GM13977 (cell line): ENCODE measurements around the gene PMM2.

Experiments
- DNase-seq: peaks from one replicate; pipeline ENCODE4 v3.0.0; 2012; ENCODE audit warnings: low spot score
- in situ Hi-C: fragments of 300-500 bp; cut with MboI; formaldehyde crosslinking; loops from one replicate; pipeline ENCODE4 v1.12.0; 2022; ENCODE audit warnings: low sequenced_read_pairs, low pct_unique_long_range_greater_than_20kb, mixed read lengths, inconsistent platforms; ENCODE audit not compliant: unreplicated experiment
- TF ChIP-seq, protein P1 (sequence below): IDR thresholded peaks from 2 replicates; pipeline ENCODE4 v1.5.1; 2012; ENCODE audit warnings: mild to moderate bottlenecking, control low read depth; ENCODE audit not compliant: insufficient read depth; ENCODE audit errors: extremely low read depth, missing control alignments

The PMM2 gene

DNA sequence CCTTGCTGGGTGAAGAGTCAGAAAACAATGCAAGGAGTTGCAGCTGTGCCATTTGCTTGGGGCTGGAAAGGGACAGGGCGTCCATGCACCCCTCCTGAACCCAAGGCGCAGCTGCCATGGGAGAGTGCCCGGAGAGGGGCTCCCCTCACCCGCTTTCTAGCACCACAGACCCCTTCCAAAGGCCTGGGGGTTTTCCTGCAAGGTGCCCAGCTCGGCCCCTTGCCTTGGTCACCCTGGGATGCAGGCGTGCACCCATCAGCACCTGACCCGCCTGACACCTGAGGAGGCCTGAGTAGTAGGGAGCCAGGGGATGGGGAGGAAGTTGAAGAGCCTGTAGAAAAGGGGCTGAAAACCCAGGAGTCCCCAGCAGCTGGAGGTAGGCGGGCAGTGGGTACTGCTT is 30.5 kb upstream of the PMM2 start:
- in situ Hi-C loops, result no loop called here
- no peak for DNase-seq
- TF ChIP-seq, protein P1, sequence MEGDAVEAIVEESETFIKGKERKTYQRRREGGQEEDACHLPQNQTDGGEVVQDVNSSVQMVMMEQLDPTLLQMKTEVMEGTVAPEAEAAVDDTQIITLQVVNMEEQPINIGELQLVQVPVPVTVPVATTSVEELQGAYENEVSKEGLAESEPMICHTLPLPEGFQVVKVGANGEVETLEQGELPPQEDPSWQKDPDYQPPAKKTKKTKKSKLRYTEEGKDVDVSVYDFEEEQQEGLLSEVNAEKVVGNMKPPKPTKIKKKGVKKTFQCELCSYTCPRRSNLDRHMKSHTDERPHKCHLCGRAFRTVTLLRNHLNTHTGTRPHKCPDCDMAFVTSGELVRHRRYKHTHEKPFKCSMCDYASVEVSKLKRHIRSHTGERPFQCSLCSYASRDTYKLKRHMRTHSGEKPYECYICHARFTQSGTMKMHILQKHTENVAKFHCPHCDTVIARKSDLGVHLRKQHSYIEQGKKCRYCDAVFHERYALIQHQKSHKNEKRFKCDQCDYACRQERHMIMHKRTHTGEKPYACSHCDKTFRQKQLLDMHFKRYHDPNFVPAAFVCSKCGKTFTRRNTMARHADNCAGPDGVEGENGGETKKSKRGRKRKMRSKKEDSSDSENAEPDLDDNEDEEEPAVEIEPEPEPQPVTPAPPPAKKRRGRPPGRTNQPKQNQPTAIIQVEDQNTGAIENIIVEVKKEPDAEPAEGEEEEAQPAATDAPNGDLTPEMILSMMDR, result no peak

DNA sequence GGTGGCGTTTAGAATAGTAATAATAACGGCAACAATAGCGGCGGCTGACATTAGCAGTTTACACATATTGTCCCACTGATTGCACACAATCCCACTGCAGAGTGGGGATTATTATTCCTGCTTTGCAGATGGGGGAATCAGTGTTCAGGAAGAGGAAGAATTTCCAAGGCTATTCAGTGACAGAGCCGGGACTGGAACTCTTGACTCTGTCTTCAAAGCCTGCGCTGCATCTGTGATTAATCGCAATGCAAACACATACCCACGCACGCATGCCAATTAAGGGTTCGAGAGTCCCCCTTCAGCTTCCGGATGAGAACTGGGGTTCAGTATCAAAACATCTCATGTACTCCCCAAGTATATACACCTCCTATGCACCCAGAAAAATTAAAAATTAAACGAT is 29.4 kb upstream of the PMM2 start:
- in situ Hi-C loops, result no loop called here
- DNase-seq, result no peak
- TF ChIP-seq, protein P1, result no peak

DNA sequence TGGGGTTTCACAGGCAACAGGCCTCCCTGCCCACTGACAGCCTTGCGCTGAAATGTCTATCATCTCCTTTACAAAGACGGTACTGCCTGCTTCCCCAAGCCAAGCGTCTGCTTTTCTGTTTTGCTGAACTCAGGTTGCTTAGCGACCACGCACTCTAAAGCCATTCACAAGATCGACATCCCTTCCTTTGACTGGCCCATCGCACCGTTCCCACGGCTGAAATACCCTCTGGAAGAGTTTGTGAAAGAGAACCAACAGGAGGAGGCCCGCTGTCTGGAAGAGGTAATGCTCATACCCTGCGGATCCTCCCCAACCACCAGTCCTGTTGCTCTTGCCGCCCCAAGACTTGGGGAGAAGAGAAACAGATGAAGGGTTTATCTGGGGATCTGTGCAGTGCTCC is 28.9 kb upstream of the PMM2 start:
- in situ Hi-C loops, result no loop called here
- TF ChIP-seq, protein P1, result no peak
- no peak for DNase-seq

DNA sequence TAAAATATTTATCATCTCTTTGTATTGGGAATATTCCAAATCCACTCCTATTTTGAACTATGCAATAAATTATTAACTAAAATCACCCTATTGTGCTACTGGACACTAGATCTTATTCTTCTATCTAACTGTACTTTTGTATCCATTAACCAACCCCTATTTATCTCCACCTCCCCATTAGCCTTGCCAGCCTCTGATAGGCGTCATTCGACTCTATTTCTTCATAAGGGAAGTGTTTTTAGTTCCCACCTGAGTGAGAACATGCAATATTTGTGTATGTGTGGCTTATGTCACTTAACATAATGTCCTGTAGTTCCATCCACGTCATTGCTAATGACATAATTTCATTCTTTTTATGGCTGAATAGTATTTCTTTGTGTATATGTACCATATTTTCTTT is 24.1 kb upstream of the PMM2 start:
- TF ChIP-seq, protein P1, result no peak
- DNase-seq, result no peak
- in situ Hi-C loops, result no loop called here

DNA sequence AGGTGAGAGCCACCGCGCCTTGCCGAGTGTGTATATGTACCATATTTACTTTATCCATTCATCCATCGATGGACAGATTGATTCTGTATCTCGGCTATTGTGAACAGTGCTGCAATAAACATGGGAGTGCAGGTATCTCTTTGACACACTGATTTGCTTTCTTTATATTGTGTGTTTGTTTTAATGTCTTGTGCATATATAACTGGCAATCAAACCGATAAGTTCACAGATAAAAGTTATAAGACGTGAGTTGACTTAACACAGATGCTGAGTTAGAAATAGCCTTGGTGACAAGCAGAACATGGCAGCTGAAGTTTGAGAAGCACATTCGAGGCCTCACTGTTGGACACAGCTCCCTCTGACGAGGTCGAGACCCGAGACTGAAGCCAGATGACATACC is 23.4 kb upstream of the PMM2 start:
- DNase-seq, result no peak
- TF ChIP-seq, protein P1, result no peak
- in situ Hi-C loops, result no loop called here

DNA sequence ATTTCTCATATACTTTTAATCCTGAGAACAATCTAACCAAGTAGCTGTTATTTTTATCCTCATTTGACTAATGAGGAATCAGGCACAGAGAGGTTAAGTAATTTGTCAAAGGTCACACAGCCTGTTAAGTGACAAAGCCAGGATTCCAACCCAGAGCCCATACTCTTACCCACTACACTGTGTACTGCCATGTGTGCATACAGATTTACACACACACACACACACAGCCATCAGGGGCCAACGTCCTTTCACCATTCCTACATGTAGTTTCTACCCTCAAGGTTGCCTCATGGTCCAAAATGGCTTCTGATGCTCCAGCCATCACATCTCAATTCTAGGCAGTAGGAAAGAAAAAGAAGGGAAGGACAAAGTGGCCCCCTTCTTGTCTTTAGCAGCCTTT is 22.3 kb upstream of the PMM2 start:
- TF ChIP-seq, protein P1, result no peak
- DNase-seq, result no peak
- in situ Hi-C loops, result loop anchor here (25.0 kb wide), 1 partner anchor 213 kb away; no protein-coding TSS in a partner anchor

DNA sequence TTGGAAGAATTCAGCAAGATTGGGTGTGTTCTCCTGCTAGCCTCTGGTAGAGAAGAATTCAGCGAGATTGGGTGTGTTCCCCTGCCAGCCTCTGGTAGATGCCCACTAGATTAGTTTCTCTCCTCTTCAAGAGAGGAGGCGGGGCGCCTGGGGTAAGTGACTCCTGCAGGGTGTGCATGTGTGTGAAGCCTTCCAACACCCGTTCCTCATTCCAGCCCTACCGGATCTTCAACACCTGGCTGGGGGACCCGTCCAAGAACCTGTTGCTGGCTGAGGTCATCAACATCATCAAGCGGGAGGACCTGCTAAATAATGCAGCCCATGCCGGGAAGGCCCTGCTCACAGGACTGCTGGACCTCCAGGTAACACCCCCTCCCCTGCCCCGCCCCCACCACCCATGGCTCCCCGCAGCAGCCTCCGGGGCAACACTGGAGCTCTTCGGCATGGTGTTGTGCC is 21.5 kb upstream of the PMM2 start:
- DNase-seq, result no peak
- in situ Hi-C loops, result loop anchor here (25.0 kb wide), 1 partner anchor 214 kb away; no protein-coding TSS in a partner anchor
- TF ChIP-seq, protein P1, result no peak
